Caco-2 (cell line): ENCODE measurements around the gene SLC25A24. TPM values are rescaled to one million over a fixed set of nuclear protein-coding genes. Genes with fewer than 3 reads are reported as not detected.

Source experiments
- BruUV-seq: library from RNA; stranded (reverse); fragments of 400-500 nt; replicated peaks from 2 replicates; lab custom pipeline; 2021; lab: Mats Ljungman, UMichigan
- CTCF ChIA-PET: fragments of 300-600 bp; sonication (Branson Sonifier 250); formaldehyde crosslinking; loops from one replicate; lab custom pipeline; 2022; ENCODE audit warnings: antibody characterized with exemption; lab: Charles Lee
- POLR2A ChIA-PET: fragments of 300-600 bp; sonication (Branson Sonifier 250); formaldehyde crosslinking; loops from one replicate; lab custom pipeline; 2022; ENCODE audit warnings: antibody characterized with exemption; lab: Charles Lee
- DNase-seq, 2 experiments: peaks; one replicate each; pipeline versions ENCODE4 v3.0.0 to v3.0.0-alpha.2; 2020 to 2022
- H3K27me3 ChIP-seq: replicated peaks from 2 replicates; pipeline ENCODE4 v1.6.0; 2011; ENCODE audit warnings: low read length; ENCODE audit not compliant: control insufficient read depth, insufficient read depth
- H3K36me3 ChIP-seq: 2 replicates; pipeline ENCODE4 v1.5.1; 2011; ENCODE audit warnings: low read length; ENCODE audit not compliant: control insufficient read depth, insufficient read depth
- H3K4me1 ChIP-seq: fragments of 250-450 bp; sonication (Bioruptor Pico); 2 replicates; pipeline ENCODE4 v1.5.1; 2020; ENCODE audit warnings: mild to moderate bottlenecking
- H3K4me3 ChIP-seq: 2 replicates; pipeline ENCODE4 v1.5.1; 2011; ENCODE audit warnings: low read depth, mild to moderate bottlenecking, control low read depth, low read length
- H3K9me3 ChIP-seq: fragments of 250-450 bp; sonication (Bioruptor Pico); 2 replicates; pipeline ENCODE4 v1.5.1; 2020; ENCODE audit warnings: mild to moderate bottlenecking, moderate library complexity
- H3K27ac Mint-ChIP-seq: one replicate; pipeline ENCODE4 v1.8.0; 2022; ENCODE audit warnings: mixed read lengths; ENCODE audit not compliant: unreplicated experiment
- H3K27me3 Mint-ChIP-seq: one replicate; pipeline ENCODE4 v1.8.0; 2022; ENCODE audit warnings: mixed read lengths; ENCODE audit not compliant: insufficient read depth, unreplicated experiment
- H3K36me3 Mint-ChIP-seq: one replicate; pipeline ENCODE4 v1.8.0; 2022; ENCODE audit warnings: mild to moderate bottlenecking, mixed read lengths; ENCODE audit not compliant: insufficient read depth, unreplicated experiment
- H3K4me1 Mint-ChIP-seq: one replicate; pipeline ENCODE4 v1.8.0; 2022; ENCODE audit warnings: low read depth, mixed read lengths; ENCODE audit not compliant: unreplicated experiment
- H3K4me3 Mint-ChIP-seq: one replicate; pipeline ENCODE4 v1.8.0; 2022; ENCODE audit warnings: mild to moderate bottlenecking, moderate library complexity, mixed read lengths; ENCODE audit not compliant: unreplicated experiment
- H3K9me3 Mint-ChIP-seq: one replicate; pipeline ENCODE4 v1.8.0; 2022; ENCODE audit warnings: mixed read lengths; ENCODE audit not compliant: unreplicated experiment
- CTCF ChIP-seq, 2 experiments: fragments of 200-600 bp in 1 of 2; IDR thresholded peaks; 1 replicate in 1 of 2; 2 replicates in 1 of 2; pipeline versions ENCODE4 v1.5.1 to v1.8.0; 2011 to 2022; ENCODE audit warnings: antibody characterized with exemption in 1 of 2, control low read depth in 1 of 2, inconsistent platforms in 1 of 2, low read depth in 1 of 2, low read length in 1 of 2, mild to moderate bottlenecking in 1 of 2, moderate library complexity in 1 of 2; ENCODE audit not compliant: insufficient read depth in 1 of 2, severe bottlenecking in 1 of 2, unreplicated experiment in 1 of 2
- intact Hi-C: fragments of 100-400 bp; cut with micrococcal nuclease; formaldehyde crosslinking; loops from one replicate; pipeline ENCODE4 v1.10.0; 2022; ENCODE audit not compliant: unreplicated experiment
- total RNA-seq: library from RNA; stranded (reverse); gene quantifications from 2 replicates; pipeline ENCODE4 v1.2.3, GENCODE V29; 2022

The SLC25A24 gene
- total RNA-seq, 1 experiment from 2014 or later: 26.4 TPM

GRCh38 chr1:108117237-108117636, 82.9 kb downstream of the SLC25A24 start:
- Mint-ChIP-seq H3K27ac (no peak overlapping the region), H3K4me1 (no peaks in the 10 kb centered on the region), H3K4me3 (no peak overlapping the region), H3K36me3 (no peaks in the 10 kb centered on the region), H3K9me3 (no peaks in the 10 kb centered on the region), H3K27me3 (peaks cover 9% of the 10 kb centered on the region)
- BruUV-seq: no TSS peak
- H3K4me3 ChIP-seq: no peak overlapping the region
- intact Hi-C loops: no loop called here
- ChIA-PET POLR2A (no interaction called here), CTCF (no interaction called here)
- no peaks in the 10 kb centered on the region for H3K27me3 ChIP-seq
- no peaks in the 10 kb centered on the region for H3K36me3 ChIP-seq
- TF ChIP-seq CTCF (IDR thresholded peaks at IDR 0.05; ENCODE audit: insufficient read depth in 1 of 2, low read depth in 1 of 2, low read length in 1 of 2, severe bottlenecking in 1 of 2, unreplicated experiment in 1 of 2): no peak
- H3K9me3 ChIP-seq: no peaks in the 10 kb centered on the region
- H3K4me1 ChIP-seq: no peaks in the 10 kb centered on the region
- no peak for DNase-seq

- Histone ChIP-seq H3K9me3 (no peaks in the 10 kb centered on the region), H3K27me3 (no peaks in the 10 kb centered on the region), H3K4me3 (no peak overlapping the region), H3K4me1 (no peaks in the 10 kb centered on the region), H3K36me3 (no peaks in the 10 kb centered on the region)
- BruUV-seq: no TSS peak
- TF ChIP-seq CTCF (IDR thresholded peaks at IDR 0.05; ENCODE audit: insufficient read depth in 1 of 2, low read depth in 1 of 2, low read length in 1 of 2, severe bottlenecking in 1 of 2, unreplicated experiment in 1 of 2): no peak
- H3K36me3 Mint-ChIP-seq: no peaks in the 10 kb centered on the region
- H3K4me3 Mint-ChIP-seq: no peak overlapping the region
- ChIA-PET CTCF (interaction anchor here (0.7 kb wide), 2 partner anchors 202 to 336 kb away, joined by 4 to 5 read pairs; no protein-coding TSS in a partner anchor), POLR2A (no interaction called here)
- no peaks in the 10 kb centered on the region for H3K27me3 Mint-ChIP-seq
- intact Hi-C loops: no loop called here
- H3K9me3 Mint-ChIP-seq: no peaks in the 10 kb centered on the region
- DNase-seq: no peak
- no peaks in the 10 kb centered on the region for H3K4me1 Mint-ChIP-seq
- H3K27ac Mint-ChIP-seq: no peak overlapping the region
Measured at GRCh38 chr1:108114033-108114599, 86.0 kb downstream of the SLC25A24 start.

- intact Hi-C loops: no loop called here
- no peak for DNase-seq
- BruUV-seq: no TSS peak
- no peaks in the 10 kb centered on the region for H3K4me1 Mint-ChIP-seq
- H3K27ac Mint-ChIP-seq: no peak overlapping the region
- Histone ChIP-seq H3K4me3 (no peak overlapping the region), H3K27me3 (no peaks in the 10 kb centered on the region), H3K4me1 (no peaks in the 10 kb centered on the region), H3K9me3 (no peaks in the 10 kb centered on the region), H3K36me3 (no peaks in the 10 kb centered on the region)
- no peaks in the 10 kb centered on the region for H3K9me3 Mint-ChIP-seq
- H3K4me3 Mint-ChIP-seq: no peak overlapping the region
- no peaks in the 10 kb centered on the region for H3K36me3 Mint-ChIP-seq
- CTCF ChIA-PET: no interaction called here
- TF ChIP-seq CTCF (IDR thresholded peaks at IDR 0.05; ENCODE audit: insufficient read depth in 1 of 2, low read depth in 1 of 2, low read length in 1 of 2, severe bottlenecking in 1 of 2, unreplicated experiment in 1 of 2): no peak
- POLR2A ChIA-PET: no interaction called here
- no peaks in the 10 kb centered on the region for H3K27me3 Mint-ChIP-seq
Measured at GRCh38 chr1:108113496-108113895, 86.6 kb downstream of the SLC25A24 start.
